NCI-H128 (cell line): ENCODE data around the gene CBFA2T2.
"Not testable (repeated sequence)": the region's sequence is repeated elsewhere in the genome, so short reads cannot be mapped to it uniquely, and the experiment has no call there.

Source experiments
- DNase-seq: peaks from one replicate; lab custom pipeline; 2025; ENCODE audit not compliant: unreplicated experiment; lab: John Stamatoyannopoulos, UW

Gene CBFA2T2

GRCh38 chr20:33570743-33571142, 80.8 kb downstream of the CBFA2T2 start:
- no peak for DNase-seq

GRCh38 chr20:33573268-33573667, 83.4 kb downstream of the CBFA2T2 start:
- not testable (repeated sequence) for DNase-seq

GRCh38 chr20:33575282-33575681, 85.4 kb downstream of the CBFA2T2 start:
- no peak for DNase-seq

DNA sequence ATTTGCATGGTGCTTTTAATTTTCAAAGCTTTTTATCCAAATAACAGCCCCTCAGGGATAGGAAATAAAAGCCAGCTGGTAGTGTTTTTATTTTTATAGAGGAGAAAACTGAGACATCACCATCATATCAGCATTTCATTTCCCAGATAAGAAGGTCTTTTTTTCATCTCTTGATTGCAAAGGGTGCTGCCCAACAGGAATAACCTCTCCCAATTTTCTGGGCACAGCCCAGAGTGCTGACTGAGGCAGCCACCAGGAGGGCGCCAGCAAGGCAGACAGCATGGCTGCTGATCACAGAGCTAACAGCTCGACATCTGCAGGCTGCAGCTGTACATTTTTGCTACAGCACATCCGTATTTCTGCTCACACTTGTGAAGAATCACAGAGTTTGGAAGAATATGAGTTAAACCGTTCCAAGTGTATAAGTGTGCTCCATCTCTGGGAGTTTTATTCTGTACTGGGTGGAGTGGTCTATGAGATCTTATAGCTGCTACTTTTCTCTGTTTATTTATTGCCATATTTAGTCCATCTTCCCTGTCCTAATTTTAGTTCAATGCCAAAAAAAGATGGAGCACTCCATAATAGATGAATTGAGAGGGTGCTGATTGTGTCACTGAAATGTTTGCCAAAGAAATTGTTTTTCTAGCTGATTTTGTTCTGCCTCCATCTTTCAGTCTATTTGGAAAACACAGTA, 86.7 kb downstream of the CBFA2T2 start:
- no peak for DNase-seq

DNA sequence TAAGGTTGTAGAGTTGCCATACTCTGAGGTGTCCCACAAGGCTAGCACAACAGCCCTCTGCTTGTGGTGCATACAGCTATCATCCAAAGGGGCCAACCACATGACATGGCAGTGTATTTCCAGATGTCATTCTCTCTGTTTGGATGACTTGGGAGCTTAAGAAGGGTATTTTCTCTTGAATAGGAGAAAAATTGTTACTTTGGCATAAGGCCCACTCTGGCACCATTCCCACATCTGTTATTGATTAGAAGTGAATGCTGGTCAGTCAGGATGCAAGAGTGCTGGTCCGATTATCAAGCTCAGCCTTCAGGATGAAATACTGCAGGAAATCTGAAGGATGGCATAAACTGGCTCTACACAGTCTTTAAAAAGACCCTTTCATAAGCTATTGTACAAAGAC, 88.6 kb downstream of the CBFA2T2 start:
- no peak for DNase-seq

GRCh38 chr20:33583143-33583542, 93.2 kb downstream of the CBFA2T2 start:
- no peak for DNase-seq

GRCh38 chr20:33584976-33585375, 95.1 kb downstream of the CBFA2T2 start:
- no peak for DNase-seq

- no peak for DNase-seq
These were observed 95.5 kb downstream of the CBFA2T2 start for GRCh38 chr20:33585413-33585812.

- no peak for DNase-seq
These were observed 99.2 kb downstream of the CBFA2T2 start for GRCh38 chr20:33589059-33589458.

- DNase-seq = not testable (repeated sequence)
These were observed 102.0 kb downstream of the CBFA2T2 start for GRCh38 chr20:33591901-33592300.

- DNase-seq = no peak
These were observed 104.8 kb downstream of the CBFA2T2 start for GRCh38 chr20:33594743-33595142.

- DNase-seq = no peak
These were observed 110.5 kb downstream of the CBFA2T2 start for GRCh38 chr20:33600414-33600813.

GRCh38 chr20:33600981-33601380, 111.1 kb downstream of the CBFA2T2 start:
- DNase-seq = no peak

DNA sequence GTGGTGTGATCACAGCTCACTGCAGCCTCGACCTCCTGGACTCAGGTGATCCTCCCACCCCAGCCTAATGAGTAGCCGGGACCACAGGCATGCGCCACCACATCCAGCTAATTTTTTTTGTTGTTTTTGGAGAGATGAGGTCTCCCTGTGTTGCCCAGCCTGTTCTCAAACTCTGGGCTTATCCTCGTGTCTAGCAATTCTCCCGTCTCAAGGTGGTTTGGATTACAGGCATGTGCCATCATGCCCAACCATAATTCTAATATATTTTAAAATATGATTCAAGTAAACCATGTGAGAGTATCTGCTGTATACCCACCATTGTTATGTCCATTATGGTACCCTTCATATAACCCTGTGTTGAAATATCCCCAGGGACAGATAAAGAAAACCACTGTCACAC, 112.0 kb downstream of the CBFA2T2 start:
- no peak for DNase-seq

DNA sequence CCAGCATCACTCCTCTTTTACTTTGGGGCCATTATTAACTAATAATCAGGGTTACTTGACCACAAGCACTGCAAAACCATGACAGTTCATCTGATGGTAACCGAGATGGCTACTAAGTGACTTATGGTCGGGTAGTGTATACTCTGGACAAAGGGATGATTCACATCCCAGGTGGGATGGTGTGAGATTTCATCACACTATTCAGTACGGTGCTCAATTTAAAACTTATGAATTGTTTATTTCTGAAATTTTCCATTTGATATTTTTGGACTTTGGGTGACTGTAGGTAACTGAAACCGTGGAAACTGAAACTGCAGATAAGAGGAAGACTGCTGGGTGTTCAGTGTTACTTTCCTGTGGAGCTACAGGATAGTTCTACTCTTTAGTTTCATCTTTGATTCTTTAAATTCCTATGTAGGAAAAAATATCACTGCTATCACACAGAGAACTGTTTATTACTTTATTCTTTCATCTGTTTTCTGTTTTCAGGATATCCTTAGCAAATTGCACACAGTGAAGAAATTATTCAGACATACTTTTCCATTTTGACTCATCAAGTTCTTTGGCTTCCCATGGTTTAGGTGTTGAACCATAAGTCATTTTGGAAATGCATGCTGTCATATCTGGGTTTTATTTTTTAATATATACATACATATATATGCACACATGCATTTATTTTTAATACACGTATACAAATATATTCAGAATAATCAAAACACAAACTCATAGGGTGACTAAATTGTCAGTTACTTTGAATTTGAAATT, 113.1 kb downstream of the CBFA2T2 start:
- DNase-seq = no peak

DNA sequence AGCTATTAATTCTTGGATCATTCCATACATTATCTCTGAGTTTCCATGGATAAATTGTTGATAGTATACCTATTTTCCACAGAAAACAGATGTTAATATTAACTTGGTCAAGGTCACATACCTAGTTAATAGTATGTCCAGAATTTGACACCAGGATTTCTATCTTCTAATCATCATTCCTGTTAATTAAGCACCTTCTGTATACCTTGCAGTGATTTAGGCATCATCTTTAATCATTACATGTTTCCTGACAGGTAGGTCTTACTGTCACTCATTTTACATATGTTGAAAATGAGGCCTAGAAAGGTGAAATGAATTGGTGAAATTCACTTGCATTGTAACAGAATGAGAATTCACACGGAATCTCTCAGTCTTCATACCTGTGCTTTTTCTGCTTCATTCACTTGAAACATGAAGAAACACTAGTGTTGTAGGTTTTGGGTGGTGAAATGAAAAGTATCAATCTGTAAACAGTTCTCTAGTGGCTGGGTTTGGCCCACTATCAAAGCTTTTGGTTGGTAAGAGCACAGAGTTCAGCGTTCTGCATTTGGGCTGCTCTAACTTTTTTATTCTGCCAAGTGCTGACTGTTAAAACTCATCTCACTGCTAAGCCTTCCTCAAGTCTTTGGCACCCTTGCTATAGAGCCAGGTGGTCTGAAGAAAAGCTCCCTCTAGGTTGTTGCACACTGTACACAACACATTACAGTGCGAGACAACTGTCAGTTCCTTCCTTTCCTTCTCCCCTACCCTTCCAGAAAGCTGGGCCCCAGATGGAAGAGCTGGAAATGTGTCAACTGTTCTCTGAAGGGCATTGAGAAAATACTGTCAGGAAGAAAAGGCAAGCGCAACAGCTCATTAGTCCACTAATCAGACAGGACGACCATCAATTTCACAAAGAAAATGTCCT, 114.4 kb downstream of the CBFA2T2 start:
- DNase-seq = no peak

DNA sequence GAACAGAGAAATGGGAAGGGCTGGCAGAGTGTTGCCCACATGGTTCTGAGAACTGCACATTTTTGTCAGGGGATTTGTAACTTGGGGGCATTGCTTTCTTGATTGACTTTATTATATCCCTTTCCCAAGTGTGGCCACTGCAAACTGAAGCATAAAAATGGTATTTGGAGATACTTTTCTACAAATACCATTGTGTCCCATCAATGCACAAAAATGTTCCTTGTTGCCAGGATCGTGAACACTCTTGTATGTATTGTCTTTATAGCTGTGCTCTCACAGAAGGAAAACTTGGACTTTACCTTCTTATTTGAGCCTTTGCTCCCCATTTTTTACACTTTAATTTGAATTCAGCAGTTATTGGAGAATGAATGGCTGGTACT, 115.1 kb downstream of the CBFA2T2 start:
- DNase-seq = no peak

DNA sequence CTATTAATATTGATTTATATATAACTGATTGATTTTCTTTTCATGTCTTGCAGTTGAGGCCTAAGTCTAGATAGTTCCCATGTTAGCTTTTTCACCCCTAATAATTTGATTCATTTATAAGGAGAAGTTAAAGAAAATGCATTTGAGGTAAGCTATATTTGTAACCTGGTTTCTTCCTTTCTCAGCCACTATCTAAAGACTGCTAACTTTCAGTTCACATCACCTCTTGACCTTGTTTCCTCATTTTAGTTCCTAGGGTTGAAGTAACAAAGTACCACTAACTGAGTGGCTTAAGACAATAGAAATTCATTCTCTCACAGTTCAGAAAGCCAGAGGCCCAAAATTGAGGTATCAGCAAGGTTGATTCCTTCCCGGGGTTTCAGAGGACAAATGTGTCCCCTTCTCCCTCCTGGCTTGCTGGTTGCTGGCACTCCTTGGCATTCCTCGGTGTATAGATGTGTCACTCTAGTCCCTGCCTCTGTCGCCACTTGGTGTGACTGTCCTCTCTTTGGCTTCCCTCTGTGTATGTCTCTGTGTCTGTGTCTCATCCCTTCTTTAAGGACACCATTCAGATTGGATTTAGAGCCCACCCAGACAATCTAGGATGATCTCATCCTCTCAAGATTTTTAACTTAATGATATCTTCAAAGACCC, 116.3 kb downstream of the CBFA2T2 start:
- no peak for DNase-seq

DNA sequence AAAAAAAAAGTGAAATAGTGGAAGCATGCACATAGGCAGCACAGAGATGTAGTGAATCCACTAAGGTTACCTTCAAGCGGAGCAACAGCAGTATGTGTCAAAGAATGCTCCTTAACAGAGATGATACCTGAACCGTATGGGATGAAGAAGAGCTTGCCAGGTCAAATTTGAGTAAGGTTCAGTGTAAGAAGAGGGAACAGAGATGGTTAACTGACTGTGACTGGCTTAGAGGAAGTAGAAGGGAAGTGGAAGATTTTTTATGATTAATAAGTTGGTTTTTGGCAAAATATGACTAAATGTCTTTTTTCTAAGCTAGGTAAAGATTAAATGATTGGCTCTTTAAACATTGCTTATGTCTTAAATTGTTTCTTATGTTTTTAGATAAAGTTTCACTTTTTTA, 119.6 kb downstream of the CBFA2T2 start:
- no peak for DNase-seq

- DNase-seq = no peak
These were observed 121.2 kb downstream of the CBFA2T2 start for GRCh38 chr20:33611106-33611505.

DNA sequence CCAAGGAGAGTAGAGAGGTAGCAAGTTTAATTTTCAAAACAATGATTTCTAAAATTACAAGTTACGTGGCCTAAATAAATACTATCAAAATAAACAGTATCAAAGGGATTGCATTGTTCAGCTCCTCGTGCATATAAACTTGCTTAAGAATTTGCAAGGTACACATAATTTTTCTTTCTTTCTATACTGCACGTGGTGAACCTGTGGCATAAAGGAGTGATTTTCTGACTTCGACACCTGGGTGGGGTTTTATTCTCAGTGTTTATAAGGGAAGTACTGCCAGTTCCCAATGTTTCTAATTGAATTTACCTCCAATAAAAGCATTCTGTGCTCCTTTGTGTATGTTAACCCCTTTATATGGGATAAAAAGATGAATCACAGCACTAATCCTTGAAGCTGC, 122.1 kb downstream of the CBFA2T2 start:
- DNase-seq = no peak
